Prostate gland (tissue), 2 donors: Measurements from ENCODE around the gene KANK4. TPM values are rescaled to one million over a fixed set of nuclear protein-coding genes. Genes with fewer than 3 reads are reported as not detected.

Experiments used
- DNase-seq: peaks from one replicate; pipeline ENCODE4 v3.0.0-alpha.2; 2019; ENCODE audit warnings: low spot score
- H3K27ac ChIP-seq, 2 donors: fragments of 200-600 bp; sonication (generic); 2 replicates each; pipeline ENCODE4 v1.5.1; 2017 to 2019
- H3K27me3 ChIP-seq: fragments of 200-600 bp; sonication (generic); replicated peaks from 2 replicates; pipeline ENCODE4 v1.5.1; 2019; ENCODE audit not compliant: insufficient read depth
- H3K36me3 ChIP-seq, 2 donors: fragments of 200-600 bp; sonication (generic); 1 replicate in 1 of 2; 2 replicates in 1 of 2; pipeline versions ENCODE4 v1.5.1 to v1.8.1; 2017 to 2019
- H3K4me1 ChIP-seq: fragments of 200-600 bp; sonication (generic); replicated peaks from 2 replicates; pipeline ENCODE4 v1.5.1; 2019
- H3K4me3 ChIP-seq, 2 donors: fragments of 200-600 bp; sonication (generic); 2 replicates each; pipeline ENCODE4 v1.5.1; 2017 to 2019
- H3K9me3 ChIP-seq: fragments of 200-600 bp; sonication (generic); 2 replicates; pipeline ENCODE4 v1.5.1; 2017
- CTCF ChIP-seq, 4 experiments: fragments of 200-600 bp in 2 of 4; fragments of 450-650 bp in 2 of 4; sonication (generic) in 2 of 4; IDR thresholded peaks; 1 replicate in 3 of 4; 2 replicates in 1 of 4; pipeline ENCODE4 v1.5.1; 2016 to 2019; ENCODE audit warnings: antibody characterized with exemption in 4 of 4, mild to moderate bottlenecking in 2 of 4, moderate library complexity in 2 of 4
- POLR2A ChIP-seq: fragments of 450-650 bp; IDR thresholded peaks from one replicate; pipeline ENCODE4 v1.6.1; 2016; ENCODE audit warnings: antibody characterized with exemption, mild to moderate bottlenecking
- POLR2AphosphoS5 ChIP-seq: sonication (generic); formaldehyde crosslinking; IDR thresholded peaks from one replicate; pipeline ENCODE4 v1.6.1; 2017; ENCODE audit warnings: antibody characterized with exemption
- WGBS: methylation state at CpG from one replicate; pipeline ENCODE4 v1.1.5; 2018; 5-methylcytosine and 5-hydroxymethylcytosine counted together
- intact Hi-C: fragments of 100-400 bp; cut with DNase I; formaldehyde crosslinking; loops from one replicate; pipeline ENCODE4 v1.14.2; 2022
- total RNA-seq, 2 donors: library from RNA; depleted of rRNA; stranded (reverse); fragments of >200 nt; gene quantifications; one replicate each; pipeline ENCODE4 v1.1.0, GENCODE V29; 2016

KANK4 gene
- total RNA-seq, 2 donors from 2014 or later: 6.1 to 6.8 TPM

- DNase-seq: no peak
- Histone ChIP-seq H3K4me1 (peaks cover 4% of the 10 kb centered on the region), H3K36me3 (no peaks in the 10 kb centered on the region), H3K27me3 (peaks cover 9% of the 10 kb centered on the region), H3K9me3 (no peaks in the 10 kb centered on the region), H3K4me3 (no peak overlapping the region), H3K27ac (no peak overlapping the region)
- WGBS: 58% methylated on average over 16 of the region's 16 CpGs
- intact Hi-C loops: no loop called here
- TF ChIP-seq CTCF (IDR thresholded peaks at IDR 0.05): no peak
- TF ChIP-seq POLR2AphosphoS5: no peak
- TF ChIP-seq POLR2A: no peak
These were observed 4.5 kb downstream of the KANK4 start for GRCh38 chr1:62314454-62315350.

- no peaks in the 10 kb centered on the region for H3K9me3 ChIP-seq
- 76% methylated on average over 4 of the region's 4 CpGs for WGBS
- peaks cover 2% of the 10 kb centered on the region for H3K27me3 ChIP-seq
- H3K36me3 ChIP-seq: no peaks in the 10 kb centered on the region
- intact Hi-C loops: no loop called here
- H3K4me1 ChIP-seq: no peaks in the 10 kb centered on the region
- TF ChIP-seq POLR2A: no peak
- TF ChIP-seq POLR2AphosphoS5: no peak
- TF ChIP-seq CTCF (IDR thresholded peaks at IDR 0.05): no peak
- no peak overlapping the region for H3K4me3 ChIP-seq
- H3K27ac ChIP-seq: no peak overlapping the region
- no peak for DNase-seq
These were observed 6.5 kb downstream of the KANK4 start for GRCh38 chr1:62312698-62313097.

- Histone ChIP-seq H3K27ac (no peak overlapping the region), H3K4me3 (no peak overlapping the region), H3K36me3 (no peaks in the 10 kb centered on the region), H3K4me1 (no peaks in the 10 kb centered on the region), H3K27me3 (peaks cover 2% of the 10 kb centered on the region), H3K9me3 (no peaks in the 10 kb centered on the region)
- WGBS: 68% methylated on average over 6 of the region's 6 CpGs
- no peak for DNase-seq
- intact Hi-C loops: no loop called here
- TF ChIP-seq CTCF (IDR thresholded peaks at IDR 0.05) (no peak), POLR2AphosphoS5 (no peak), POLR2A (no peak)
These were observed 7.7 kb downstream of the KANK4 start for GRCh38 chr1:62311473-62311943.

- Histone ChIP-seq H3K4me1 (no peaks in the 10 kb centered on the region), H3K27ac (no peak overlapping the region), H3K9me3 (no peaks in the 10 kb centered on the region), H3K27me3 (peaks cover 2% of the 10 kb centered on the region), H3K4me3 (no peak overlapping the region), H3K36me3 (no peaks in the 10 kb centered on the region)
- no peak for DNase-seq
- intact Hi-C loops: no loop called here
- WGBS: 61% methylated on average over 7 of the region's 7 CpGs
- no peak for TF ChIP-seq POLR2A
- no peak for TF ChIP-seq CTCF (IDR thresholded peaks at IDR 0.05)
- no peak for TF ChIP-seq POLR2AphosphoS5
These were observed 9.3 kb downstream of the KANK4 start for GRCh38 chr1:62309906-62310305.

- no peak overlapping the region for H3K27ac ChIP-seq
- no peak for DNase-seq
- TF ChIP-seq POLR2A (no peak), POLR2AphosphoS5 (no peak), CTCF (IDR thresholded peaks at IDR 0.05) (no peak)
- H3K36me3 ChIP-seq: no peaks in the 10 kb centered on the region
- H3K4me3 ChIP-seq: no peak overlapping the region
- WGBS: 45% methylated on average over 3 of the region's 3 CpGs
- intact Hi-C loops: no loop called here
- H3K9me3 ChIP-seq: no peaks in the 10 kb centered on the region
- H3K4me1 ChIP-seq: no peaks in the 10 kb centered on the region
- peaks cover 2% of the 10 kb centered on the region for H3K27me3 ChIP-seq
These were observed 10.6 kb downstream of the KANK4 start for GRCh38 chr1:62308606-62309005.
